Femur (tissue), 1 donor: ENCODE data around the gene DCHS2.

Source experiments
- DNase-seq: peaks from one replicate; pipeline ENCODE4 v3.0.0-alpha.2; 2017

Gene DCHS2

GRCh38 chr4:154364066-154364845 is 127.3 kb downstream of the DCHS2 start:
- DNase-seq: peak; percentile 31

- DNase-seq: no peak
Measured at GRCh38 chr4:154361450-154361849, 130.1 kb downstream of the DCHS2 start.

GRCh38 chr4:154360491-154360890 is 131.1 kb downstream of the DCHS2 start:
- no peak for DNase-seq

- no peak for DNase-seq
Measured at GRCh38 chr4:154354883-154355282, 136.7 kb downstream of the DCHS2 start.

GRCh38 chr4:154349829-154350228 is 141.8 kb downstream of the DCHS2 start:
- no peak for DNase-seq

GRCh38 chr4:154348657-154349056 is 142.9 kb downstream of the DCHS2 start:
- no peak for DNase-seq

GRCh38 chr4:154345359-154345758 is 146.2 kb downstream of the DCHS2 start:
- no peak for DNase-seq

GRCh38 chr4:154344686-154345085 is 146.9 kb downstream of the DCHS2 start:
- no peak for DNase-seq

GRCh38 chr4:154343651-154344050 is 147.9 kb downstream of the DCHS2 start:
- DNase-seq: no peak

GRCh38 chr4:154341448-154341847 is 150.2 kb downstream of the DCHS2 start:
- no peak for DNase-seq

GRCh38 chr4:154335588-154335987 is 156.0 kb downstream of the DCHS2 start:
- DNase-seq: no peak

- DNase-seq: peak; percentile 53
Measured at GRCh38 chr4:154332681-154333421, 158.7 kb downstream of the DCHS2 start.

- peak; percentile 84 for DNase-seq
Measured at GRCh38 chr4:154329939-154330338, 161.7 kb downstream of the DCHS2 start.

- peak; percentile 23 for DNase-seq
Measured at GRCh38 chr4:154329268-154329868, 162.2 kb downstream of the DCHS2 start.

GRCh38 chr4:154328030-154328429 is 163.6 kb downstream of the DCHS2 start:
- DNase-seq: no peak

GRCh38 chr4:154320521-154320920 is 171.1 kb downstream of the DCHS2 start:
- DNase-seq: no peak

- no peak for DNase-seq
Measured at GRCh38 chr4:154319736-154320135, 171.9 kb downstream of the DCHS2 start.

GRCh38 chr4:154317201-154317999 is 174.2 kb downstream of the DCHS2 start:
- no peak for DNase-seq

- no peak for DNase-seq
Measured at GRCh38 chr4:154315741-154316140, 175.9 kb downstream of the DCHS2 start.

GRCh38 chr4:154314248-154314647 is 177.4 kb downstream of the DCHS2 start:
- peak; percentile 41 for DNase-seq

GRCh38 chr4:154313004-154313585 is 178.5 kb downstream of the DCHS2 start:
- DNase-seq: no peak

- no peak for DNase-seq
Measured at GRCh38 chr4:154312246-154312645, 179.4 kb downstream of the DCHS2 start.

- DNase-seq: no peak
Measured at GRCh38 chr4:154310578-154310977, 181.0 kb downstream of the DCHS2 start.
